H1 (cell line): ENCODE data around the gene SLC7A5. TPM values are rescaled to one million over a fixed set of nuclear protein-coding genes. Genes with fewer than 3 reads are reported as not detected.
"Not testable (repeated sequence)": the region's sequence is repeated elsewhere in the genome, so short reads cannot be mapped to it uniquely, and the experiment has no call there.

Experiments
- CTCF ChIA-PET: fragments of 300-600 bp; sonication (Branson Sonifier 250); formaldehyde crosslinking; loops from one replicate; lab custom pipeline; 2021; ENCODE audit not compliant: partially characterized antibody; lab: Charles Lee
- POLR2A ChIA-PET: fragments of 300-600 bp; sonication (Branson Sonifier 250); formaldehyde crosslinking; loops from one replicate; lab custom pipeline; 2021; ENCODE audit warnings: inconsistent platforms; ENCODE audit not compliant: partially characterized antibody; lab: Charles Lee
- DNase-seq, 2 experiments: peaks; one replicate each; pipeline versions ENCODE4 v3.0.0 to v3.0.0-alpha.2; 2010 to 2022; ENCODE audit warnings: low spot score in 2 of 2, low read depth in 1 of 2, mixed read lengths in 1 of 2
- FAIRE-seq: peaks from 2 replicates; lab custom pipeline; 2011; peaks lifted over from hg19 to GRCh38; lab: Jason Lieb, UNC
- H2AFZ ChIP-seq: 2 replicates; pipeline ENCODE4 v1.8.1; 2012; ENCODE audit warnings: low read length, inconsistent platforms
- H2AK5ac ChIP-seq: 2 replicates; pipeline ENCODE4 v1.6.1; 2013; ENCODE audit warnings: low read depth, low read length
- H2BK120ac ChIP-seq: replicated peaks from 2 replicates; pipeline ENCODE3; 2013; ENCODE audit warnings: low read depth, low read length, inconsistent platforms
- H2BK12ac ChIP-seq: 2 replicates; pipeline ENCODE4 v1.6.1; 2013; ENCODE audit warnings: low read depth, low read length
- H2BK15ac ChIP-seq: 2 replicates; pipeline ENCODE4 v1.6.1; 2013; ENCODE audit warnings: low read length
- H2BK20ac ChIP-seq: 2 replicates; pipeline ENCODE4 v1.6.1; 2013; ENCODE audit warnings: low read length
- H2BK5ac ChIP-seq: 2 replicates; pipeline ENCODE4 v1.6.1; 2013; ENCODE audit warnings: low read depth, low read length
- H3K14ac ChIP-seq: 2 replicates; pipeline ENCODE4 v1.6.1; 2013; ENCODE audit warnings: inconsistent platforms; ENCODE audit not compliant: insufficient read length
- H3K18ac ChIP-seq: 2 replicates; pipeline ENCODE4 v1.6.1; 2013; ENCODE audit warnings: low read length; ENCODE audit errors: extremely low read depth
- H3K23ac ChIP-seq: 2 replicates; pipeline ENCODE4 v1.6.1; 2013; ENCODE audit warnings: inconsistent platforms; ENCODE audit not compliant: insufficient read length
- H3K23me2 ChIP-seq: 2 replicates; pipeline ENCODE4 v1.6.1; 2013; ENCODE audit warnings: low read depth, low read length
- H3K27ac ChIP-seq: 2 replicates; pipeline ENCODE4 v1.6.1; 2011; ENCODE audit warnings: low read depth, low read length, inconsistent platforms
- H3K27me3 ChIP-seq, 4 experiments: replicated peaks in 1 of 4; 1 replicate in 1 of 4; 2 replicates in 3 of 4; pipeline versions ENCODE4 v1.6.1 to v1.8.1; 2011 to 2013; ENCODE audit warnings: low read length in 3 of 4, mild to moderate bottlenecking in 3 of 4, inconsistent platforms in 2 of 4, mixed read lengths in 2 of 4, moderate library complexity in 1 of 4; ENCODE audit not compliant: control insufficient read depth in 3 of 4, insufficient read depth in 3 of 4; ENCODE audit errors: extremely low read depth in 1 of 4
- H3K36me3 ChIP-seq, 4 experiments: 2 replicates each; pipeline versions ENCODE4 v1.6.1 to v1.8.1; 2011 to 2013; ENCODE audit warnings: mild to moderate bottlenecking in 4 of 4, low read length in 3 of 4, moderate library complexity in 2 of 4, control low read depth in 1 of 4, inconsistent platforms in 1 of 4; ENCODE audit not compliant: insufficient read depth in 4 of 4, control insufficient read depth in 2 of 4
- H3K4ac ChIP-seq: replicated peaks from 2 replicates; pipeline ENCODE3; 2013; ENCODE audit warnings: low read length, low read depth, mixed read lengths, inconsistent platforms; ENCODE audit not compliant: insufficient read length
- H3K4me1 ChIP-seq, 4 experiments: replicated peaks in 1 of 4; 1 replicate in 1 of 4; 2 replicates in 3 of 4; pipeline versions ENCODE4 v1.6.1 to v1.8.1; 2011 to 2013; ENCODE audit warnings: low read length in 3 of 4, inconsistent platforms in 2 of 4, mixed read lengths in 1 of 4; ENCODE audit not compliant: insufficient read depth in 4 of 4, control insufficient read depth in 3 of 4
- H3K4me2 ChIP-seq, 2 experiments: 2 replicates each; pipeline versions ENCODE4 v1.6.1 to v1.8.1; 2011 to 2013; ENCODE audit warnings: low read depth in 2 of 2, low read length in 2 of 2, control low read depth in 1 of 2, inconsistent platforms in 1 of 2, mild to moderate bottlenecking in 1 of 2; ENCODE audit not compliant: insufficient read depth in 1 of 2
- H3K4me3 ChIP-seq, 4 experiments: fragments of 200-600, 300-600 bp in 1 of 4; sonication (generic), shearing (Covaris generic), sonication (Bioruptor Twin) in 1 of 4; 2 replicates each; pipeline versions ENCODE4 v1.5.1 to v1.8.1; 2011 to 2016; ENCODE audit warnings: low read length in 4 of 4, low read depth in 3 of 4, control low read depth in 2 of 4, inconsistent platforms in 2 of 4, mild to moderate bottlenecking in 2 of 4, mixed read lengths in 1 of 4, moderate library complexity in 1 of 4; ENCODE audit not compliant: insufficient read depth in 2 of 4; ENCODE audit errors: extremely low read depth in 1 of 4
- H3K56ac ChIP-seq: replicated peaks from 2 replicates; pipeline ENCODE3; 2013; ENCODE audit warnings: low read depth, mild to moderate bottlenecking, mixed read lengths, low read length, inconsistent platforms; ENCODE audit not compliant: insufficient read length
- H3K79me1 ChIP-seq: 2 replicates; pipeline ENCODE4 v1.6.1; 2013; ENCODE audit warnings: low read depth, low read length, control low read depth
- H3K79me2 ChIP-seq, 2 experiments: 2 replicates each; pipeline versions ENCODE4 v1.6.1 to v1.8.1; 2012 to 2013; ENCODE audit warnings: low read length in 2 of 2, mild to moderate bottlenecking in 2 of 2, inconsistent platforms in 1 of 2; ENCODE audit not compliant: insufficient read depth in 2 of 2, control insufficient read depth in 1 of 2
- H3K9ac ChIP-seq, 4 experiments: replicated peaks in 1 of 4; 1 replicate in 1 of 4; 2 replicates in 3 of 4; pipeline versions ENCODE4 v1.6.1 to v1.8.1; 2011 to 2013; ENCODE audit warnings: low read depth in 3 of 4, low read length in 3 of 4, control low read depth in 2 of 4, mild to moderate bottlenecking in 2 of 4, moderate library complexity in 2 of 4, inconsistent platforms in 1 of 4; ENCODE audit errors: extremely low read depth in 1 of 4
- H3K9me3 ChIP-seq, 2 experiments: 2 replicates each; pipeline versions ENCODE4 v1.6.1 to v1.8.1; 2012 to 2013; ENCODE audit warnings: mild to moderate bottlenecking in 2 of 2, moderate library complexity in 2 of 2, control low read depth in 1 of 2, inconsistent platforms in 1 of 2, low read depth in 1 of 2, low read length in 1 of 2, mixed read lengths in 1 of 2; ENCODE audit not compliant: insufficient read depth in 2 of 2
- H4K20me1 ChIP-seq, 2 experiments: replicated peaks in 1 of 2; 2 replicates each; pipeline versions ENCODE3 to v1.8.1; 2011 to 2013; ENCODE audit warnings: inconsistent platforms in 2 of 2, low read length in 2 of 2, mild to moderate bottlenecking in 1 of 2; ENCODE audit not compliant: insufficient read depth in 2 of 2, control insufficient read depth in 1 of 2
- H4K5ac ChIP-seq: 2 replicates; pipeline ENCODE4 v1.6.1; 2013; ENCODE audit warnings: low read length, low read depth, mixed read lengths, inconsistent platforms; ENCODE audit not compliant: insufficient read length
- H4K8ac ChIP-seq: 2 replicates; pipeline ENCODE4 v1.8.0; 2013; ENCODE audit warnings: mild to moderate bottlenecking, moderate library complexity, low read length, inconsistent platforms; ENCODE audit not compliant: insufficient read depth; ENCODE audit errors: extremely low read depth
- H4K91ac ChIP-seq: replicated peaks from 2 replicates; pipeline ENCODE3; 2013; ENCODE audit warnings: low read length, mixed read lengths, inconsistent platforms; ENCODE audit not compliant: insufficient read length
- WGBS, 2 experiments: shearing (Covaris generic) in 1 of 2; methylation state at CpG; one replicate each; pipeline versions ENCODE4 v1.1.6 to v1.1.7; 2013 to 2015; ENCODE audit warnings: low lambda C conversion rate in 2 of 2, mixed read lengths in 2 of 2, inconsistent platforms in 1 of 2, low coverage in 1 of 2, missing lambda C conversion rate in 1 of 2; ENCODE audit not compliant: insufficient replicate concordance in 2 of 2, insufficient coverage in 1 of 2, insufficient read length in 1 of 2; ENCODE audit errors: extremely low coverage in 1 of 2, missing lambda C conversion rate in 1 of 2; 5-methylcytosine and 5-hydroxymethylcytosine counted together
- polyA plus RNA-seq, 7 experiments: library from polyadenylated mRNA; depleted of rRNA in 3 of 7; stranded (reverse) in 5 of 7; unstranded in 2 of 7; fragments of >200 nt in 5 of 7; fragments of 200-250 nt in 2 of 7; gene quantifications; 1 replicate in 5 of 7; 2 replicates in 1 of 7; 4 replicates in 1 of 7; pipeline versions ENCODE4 v1.2.1 to v1.2.3, GENCODE V29; 2011 to 2013; ENCODE audit warnings: missing spikeins in 2 of 7, mixed read lengths in 2 of 7
- total RNA-seq: library from RNA; stranded (reverse); fragmentation: NEBNext Ultra II Directional; extraction: Animal tissue kit (Norgen Biotek cat#: 25700); gene quantifications from 2 replicates; pipeline ENCODE4 v1.2.1, GENCODE V29; 2021

SLC7A5 gene
- total and polyA plus RNA-seq, 2 of the 8 experiments (the other 6 are each of a cell fraction or from before 2014, with no cell fraction given): 68.2 to 341 TPM

DNA sequence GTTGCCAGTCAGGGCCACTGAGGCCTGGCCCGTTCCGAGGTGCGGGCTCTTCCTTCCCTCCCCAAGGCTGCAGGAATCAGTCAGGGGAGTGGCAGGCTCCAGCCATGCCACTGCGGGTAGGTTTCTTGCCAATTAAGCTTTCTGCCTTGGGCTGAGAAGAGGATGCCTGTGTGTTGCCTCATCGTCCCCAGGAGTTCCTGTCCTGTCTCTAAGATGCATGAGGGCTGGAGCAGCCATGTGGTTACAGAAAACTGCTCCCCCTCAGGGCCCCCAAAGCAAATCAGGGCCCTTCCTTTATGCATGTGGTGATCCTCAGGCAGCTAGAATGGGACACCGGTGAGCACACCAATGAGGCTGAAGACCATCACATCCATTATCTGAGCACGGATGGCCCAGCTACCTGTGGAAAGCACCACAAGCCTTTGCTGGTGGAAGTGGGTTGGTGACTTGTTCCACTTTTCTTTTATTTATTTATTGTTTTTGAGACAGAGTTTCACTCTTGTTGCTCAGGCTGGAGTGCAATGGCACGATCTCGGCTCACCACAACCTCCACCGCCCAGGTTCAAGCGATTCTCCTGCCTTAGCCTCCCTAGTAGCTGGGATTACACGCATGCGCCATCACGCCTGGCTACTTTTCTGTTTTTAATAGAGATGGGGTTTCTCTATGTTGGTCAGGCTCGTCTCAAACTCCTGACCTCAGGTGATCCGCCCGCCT, 27.0 kb upstream of the SLC7A5 start:
- H3K4me1 ChIP-seq, H3K4me2 ChIP-seq, H2BK15ac ChIP-seq, H2BK12ac ChIP-seq, H3K18ac ChIP-seq, H4K8ac ChIP-seq, H3K4ac ChIP-seq, H2BK120ac ChIP-seq, H3K23me2 ChIP-seq, H4K91ac ChIP-seq, H3K27me3 ChIP-seq, H3K27ac ChIP-seq, H3K23ac ChIP-seq, H3K9me3 ChIP-seq, POLR2A ChIA-PET, H2BK20ac ChIP-seq, H2AK5ac ChIP-seq, H4K20me1 ChIP-seq, DNase-seq, H2AFZ ChIP-seq, H3K14ac ChIP-seq, H3K36me3 ChIP-seq, H3K79me1 ChIP-seq, H4K5ac ChIP-seq, H3K79me2 ChIP-seq, H3K56ac ChIP-seq, H3K4me3 ChIP-seq, H3K9ac ChIP-seq, FAIRE-seq, H2BK5ac ChIP-seq: not testable (repeated sequence)
- WGBS, 2 experiments: 91% methylated on average over 17 of the region's 17 CpGs; no CpG with 5 or more reads in 1 of the 2 experiments
- CTCF ChIA-PET: interaction anchor here (0.8 to 1.9 kb wide), 4 partner anchors 10 to 119 kb away, joined by 3 to 6 read pairs (median 4); no protein-coding TSS in a partner anchor
